GM12873 (cell line): ENCODE data around the gene KCNC1.

Experiments
- TF ChIP-seq, protein P1 (sequence below): IDR thresholded peaks from 2 replicates; pipeline ENCODE4 v1.5.1; 2012; ENCODE audit warnings: low read depth, mild to moderate bottlenecking, moderate library complexity, low read length, control low read depth; ENCODE audit not compliant: insufficient read depth; ENCODE audit errors: missing control alignments

The KCNC1 gene

DNA sequence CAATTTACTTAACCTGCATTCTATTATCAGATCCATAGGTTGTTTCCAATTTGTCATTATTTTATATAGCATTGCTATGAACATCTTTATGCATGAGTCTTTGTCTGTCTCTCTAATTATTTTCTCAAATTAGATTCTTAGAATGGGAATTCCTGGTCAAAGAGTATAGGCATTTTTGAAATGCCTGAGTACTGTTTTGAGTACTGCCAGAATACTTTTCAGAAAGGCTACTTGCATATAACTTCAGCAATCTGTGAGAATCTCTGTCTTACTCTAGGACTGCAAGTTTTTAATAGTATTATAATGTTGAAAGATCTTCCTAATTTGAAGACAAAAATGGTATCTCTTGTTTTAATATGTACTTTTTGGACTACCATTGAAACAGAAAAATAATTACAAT is 56.6 kb downstream of the KCNC1 start:
- TF ChIP-seq, protein P1, sequence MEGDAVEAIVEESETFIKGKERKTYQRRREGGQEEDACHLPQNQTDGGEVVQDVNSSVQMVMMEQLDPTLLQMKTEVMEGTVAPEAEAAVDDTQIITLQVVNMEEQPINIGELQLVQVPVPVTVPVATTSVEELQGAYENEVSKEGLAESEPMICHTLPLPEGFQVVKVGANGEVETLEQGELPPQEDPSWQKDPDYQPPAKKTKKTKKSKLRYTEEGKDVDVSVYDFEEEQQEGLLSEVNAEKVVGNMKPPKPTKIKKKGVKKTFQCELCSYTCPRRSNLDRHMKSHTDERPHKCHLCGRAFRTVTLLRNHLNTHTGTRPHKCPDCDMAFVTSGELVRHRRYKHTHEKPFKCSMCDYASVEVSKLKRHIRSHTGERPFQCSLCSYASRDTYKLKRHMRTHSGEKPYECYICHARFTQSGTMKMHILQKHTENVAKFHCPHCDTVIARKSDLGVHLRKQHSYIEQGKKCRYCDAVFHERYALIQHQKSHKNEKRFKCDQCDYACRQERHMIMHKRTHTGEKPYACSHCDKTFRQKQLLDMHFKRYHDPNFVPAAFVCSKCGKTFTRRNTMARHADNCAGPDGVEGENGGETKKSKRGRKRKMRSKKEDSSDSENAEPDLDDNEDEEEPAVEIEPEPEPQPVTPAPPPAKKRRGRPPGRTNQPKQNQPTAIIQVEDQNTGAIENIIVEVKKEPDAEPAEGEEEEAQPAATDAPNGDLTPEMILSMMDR: no peak

DNA sequence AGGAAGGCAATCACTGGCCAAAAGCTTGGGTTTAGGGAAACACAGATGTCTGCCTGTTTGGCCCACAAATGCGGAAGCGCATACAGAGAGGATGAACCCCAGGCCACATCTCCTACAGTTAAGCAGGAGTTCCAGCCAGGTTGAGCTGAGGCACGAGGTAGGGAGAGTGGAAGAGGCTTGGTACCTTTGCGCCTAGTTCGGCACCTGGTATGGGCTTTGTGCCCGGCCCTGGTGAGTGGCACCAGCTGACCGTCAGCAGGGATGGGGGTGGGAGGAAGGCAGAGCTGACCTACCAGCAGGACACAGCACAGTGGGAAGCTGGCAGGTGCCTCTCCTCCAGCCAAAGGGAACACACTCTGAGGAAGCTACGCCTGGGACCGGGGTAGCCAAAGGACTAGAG is 57.6 kb downstream of the KCNC1 start:
- TF ChIP-seq, protein P1: no peak

GRCh38 chr11:17793642-17794170 is 59.1 kb downstream of the KCNC1 start:
- TF ChIP-seq, protein P1: no peak

DNA sequence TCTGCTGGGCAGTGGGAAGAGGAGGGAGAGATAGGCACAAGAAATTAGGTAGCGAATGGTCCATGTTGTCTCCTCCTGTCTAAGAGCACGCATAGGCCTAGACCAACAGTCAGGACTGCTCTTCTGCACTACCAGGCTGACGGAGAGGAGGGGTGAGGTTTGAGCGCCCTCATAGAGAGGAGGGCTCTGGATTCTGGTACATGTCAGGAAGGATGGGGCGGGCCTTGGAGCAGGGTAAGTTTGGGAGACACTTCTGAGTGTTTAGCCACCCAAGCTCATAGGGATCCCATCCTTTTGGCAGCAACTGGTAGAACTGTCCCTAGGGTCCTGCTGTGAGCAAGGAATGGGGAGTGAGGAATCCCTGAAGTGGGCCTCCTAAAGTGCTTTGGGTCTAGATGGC is 60.4 kb downstream of the KCNC1 start:
- TF ChIP-seq, protein P1: no peak

DNA sequence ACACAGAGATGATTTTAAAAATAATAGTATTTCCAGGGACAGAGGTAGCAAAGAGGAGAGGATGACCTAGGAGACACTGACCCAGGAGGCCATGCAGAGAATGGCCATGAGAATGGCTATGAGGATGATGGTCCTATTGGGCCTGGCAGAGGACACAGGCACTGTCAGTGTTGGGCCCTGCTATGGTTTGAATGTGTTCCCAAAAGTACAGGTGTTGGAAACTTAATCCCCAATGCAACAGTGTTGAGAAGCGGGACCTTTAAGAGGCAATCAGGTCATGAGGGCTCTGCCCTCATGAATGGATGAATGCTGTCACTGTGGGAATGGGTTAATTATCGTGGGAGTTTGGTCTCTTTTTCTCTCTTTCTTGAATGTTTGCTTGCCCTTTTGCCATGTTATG is 61.6 kb downstream of the KCNC1 start:
- TF ChIP-seq, protein P1: no peak

GRCh38 chr11:17798253-17798652 is 63.7 kb downstream of the KCNC1 start:
- TF ChIP-seq, protein P1: no peak

DNA sequence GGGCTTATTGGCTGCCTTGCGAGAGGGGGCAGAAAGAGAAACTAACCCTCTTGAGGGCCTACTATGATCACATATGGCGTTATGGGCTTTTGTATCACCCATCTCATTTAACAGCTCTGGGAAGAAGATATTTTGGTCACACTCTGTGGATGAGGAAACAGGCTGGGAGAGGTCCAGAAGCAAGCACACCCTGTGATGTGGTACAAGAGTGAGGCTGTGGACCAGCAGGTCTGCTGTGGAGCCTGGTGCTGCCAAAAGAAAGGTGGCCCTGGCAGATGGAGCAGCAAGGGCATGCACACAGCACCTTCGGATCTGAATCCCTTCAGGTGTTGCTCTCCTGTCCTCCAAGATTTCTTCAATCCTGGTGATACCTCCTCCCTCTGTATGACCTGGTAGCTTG is 64.1 kb downstream of the KCNC1 start:
- TF ChIP-seq, protein P1: no peak

DNA sequence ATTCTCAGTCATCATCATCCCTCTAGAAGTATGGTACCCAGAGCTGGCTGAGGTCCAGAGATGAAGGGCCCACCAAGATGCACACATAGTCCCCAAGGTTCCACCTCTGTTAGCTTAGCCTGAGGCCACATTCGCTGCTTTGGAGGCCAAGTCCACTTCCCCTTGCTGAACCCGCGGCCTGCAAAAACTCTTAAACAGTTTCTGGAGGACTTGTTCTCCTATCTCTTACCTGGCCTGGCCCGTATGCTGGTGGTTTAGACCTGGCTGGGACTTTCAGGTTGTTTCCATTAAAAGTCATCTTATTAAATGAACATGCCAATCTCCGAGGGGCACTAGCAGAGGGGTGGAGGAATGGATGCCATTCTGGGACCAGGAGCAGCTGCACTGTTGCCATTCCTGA is 64.6 kb downstream of the KCNC1 start:
- TF ChIP-seq, protein P1: no peak
